HTERT RPE-1 (cell line): Measurements from ENCODE around the gene PRDX4.
"Not testable (repeated sequence)": the region's sequence is repeated elsewhere in the genome, so short reads cannot be mapped to it uniquely, and the experiment has no call there.

ENCODE experiments used
- in situ Hi-C: fragments of 300-500 bp; cut with MboI; formaldehyde crosslinking; loops from 4 replicates; pipeline ENCODE4 v1.14.3; 2020; ENCODE audit warnings: low sequenced_read_pairs

PRDX4 gene

DNA sequence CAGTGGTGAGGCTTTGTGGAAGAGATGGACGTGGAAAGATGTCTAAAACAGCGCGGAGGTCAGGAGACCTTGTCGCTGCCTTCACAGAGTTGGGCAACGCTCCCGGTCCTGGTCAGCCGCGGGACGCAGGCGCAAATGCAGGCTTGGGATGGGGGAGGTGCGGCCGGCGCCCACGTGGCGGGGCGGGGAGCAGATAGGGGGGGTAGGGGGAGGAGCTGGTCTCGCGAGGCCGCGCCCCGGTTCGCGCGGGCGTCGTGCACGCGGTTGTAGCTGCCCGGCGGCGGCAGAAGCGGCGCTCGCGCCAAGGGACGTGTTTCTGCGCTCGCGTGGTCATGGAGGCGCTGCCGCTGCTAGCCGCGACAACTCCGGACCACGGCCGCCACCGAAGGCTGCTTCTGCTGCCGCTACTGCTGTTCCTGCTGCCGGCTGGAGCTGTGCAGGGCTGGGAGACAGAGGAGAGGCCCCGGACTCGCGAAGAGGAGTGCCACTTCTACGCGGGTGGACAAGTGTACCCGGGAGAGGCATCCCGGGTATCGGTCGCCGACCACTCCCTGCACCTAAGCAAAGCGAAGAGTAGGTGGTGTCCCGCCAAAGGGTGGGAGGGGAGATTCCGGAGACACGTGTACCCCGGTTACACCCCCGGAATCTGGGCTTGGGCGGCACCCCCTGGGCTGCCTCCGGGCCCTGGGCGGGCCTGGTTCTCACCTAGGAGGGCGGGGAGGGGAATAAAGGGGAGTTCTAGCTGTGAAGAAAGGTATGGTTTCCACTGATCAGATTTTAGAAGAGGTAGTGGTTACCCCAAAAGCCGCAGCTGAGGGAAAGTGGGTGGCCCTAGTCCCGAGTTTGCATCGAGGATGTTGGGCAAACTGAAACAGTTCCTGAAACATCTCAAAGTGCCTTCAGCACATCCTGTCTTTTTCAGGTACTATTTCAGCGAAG, at the start of gene PRDX4:
Gene PRDX4 (plus strand): TSS at position 255 of the 939 bp plus-strand sequence. CDS start 78 bp downstream, at position 333.
- in situ Hi-C loops, result no loop called here

DNA sequence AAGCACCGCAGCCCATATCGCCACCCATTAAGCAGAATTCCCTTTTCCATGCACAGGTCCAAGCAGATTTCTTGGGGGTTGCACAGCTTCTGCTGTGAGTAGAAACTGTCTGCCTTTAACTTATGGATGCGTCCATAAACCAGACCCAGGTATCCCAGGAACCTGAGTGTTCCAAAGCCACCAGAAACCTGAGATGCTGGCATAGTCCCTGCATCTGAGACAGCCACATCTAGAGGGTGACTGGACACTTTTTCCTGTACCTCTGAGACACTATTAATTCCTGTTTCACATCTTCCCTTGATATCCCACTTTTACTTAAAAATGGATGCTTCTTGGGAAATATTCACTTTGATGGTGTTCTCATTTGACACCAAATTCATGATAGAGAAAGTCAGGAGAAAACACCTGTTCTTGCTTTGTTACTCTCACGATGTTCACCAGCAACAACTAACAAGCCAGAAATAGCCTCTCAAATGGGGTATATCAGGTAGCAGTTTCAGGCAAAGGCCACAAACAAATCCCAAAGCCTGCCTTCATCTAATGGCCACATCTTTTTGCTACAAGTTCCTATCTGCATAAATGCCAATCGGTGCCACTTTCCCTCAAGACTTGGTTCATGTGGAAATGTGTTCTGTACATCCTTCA, 45.5 kb upstream of the PRDX4 start:
- in situ Hi-C loops, result no loop called here

GRCh38 chrX:23623797-23624196, 43.5 kb upstream of the PRDX4 start:
- in situ Hi-C loops, result no loop called here

DNA sequence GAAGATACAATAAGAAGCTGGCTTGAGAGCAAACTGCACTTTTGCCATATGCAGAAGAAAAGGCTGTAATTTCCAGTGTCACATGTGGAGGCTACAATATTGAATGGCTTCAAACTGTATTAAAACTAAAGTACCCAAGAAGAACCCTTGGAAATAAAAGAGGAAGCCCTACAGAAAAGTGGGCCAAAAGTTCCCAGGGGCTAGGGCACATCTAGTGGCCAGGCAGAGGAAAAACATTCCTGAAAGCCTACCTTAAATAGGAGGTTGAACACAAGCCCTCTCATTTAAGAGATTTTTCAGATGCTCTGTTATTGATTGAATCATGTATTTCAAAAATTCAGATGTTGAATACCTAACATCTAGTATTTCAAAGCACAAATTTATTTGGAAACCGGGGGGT, 40.6 kb upstream of the PRDX4 start:
- in situ Hi-C loops, result no loop called here

DNA sequence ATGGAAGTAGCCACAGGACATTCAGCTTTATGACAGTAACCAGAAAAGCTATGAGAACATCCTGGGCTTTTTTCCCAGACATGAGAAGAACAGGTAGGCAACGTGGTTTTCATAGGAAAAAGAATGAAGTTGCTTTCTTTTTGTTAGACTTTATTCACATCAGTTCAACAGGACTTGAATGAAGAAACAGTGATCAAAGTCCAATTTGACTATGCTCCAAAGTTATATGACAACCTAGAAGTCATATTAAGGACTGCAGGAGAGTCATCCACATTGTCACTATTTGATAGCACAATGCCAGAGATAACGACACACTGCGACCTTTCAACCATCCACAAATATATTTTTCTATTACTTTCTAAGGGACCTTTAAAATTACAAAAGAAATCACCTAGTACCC, 39.2 kb upstream of the PRDX4 start:
- in situ Hi-C loops, result no loop called here

- in situ Hi-C loops, result no loop called here
These were observed 36.2 kb upstream of the PRDX4 start for GRCh38 chrX:23631136-23631535.

DNA sequence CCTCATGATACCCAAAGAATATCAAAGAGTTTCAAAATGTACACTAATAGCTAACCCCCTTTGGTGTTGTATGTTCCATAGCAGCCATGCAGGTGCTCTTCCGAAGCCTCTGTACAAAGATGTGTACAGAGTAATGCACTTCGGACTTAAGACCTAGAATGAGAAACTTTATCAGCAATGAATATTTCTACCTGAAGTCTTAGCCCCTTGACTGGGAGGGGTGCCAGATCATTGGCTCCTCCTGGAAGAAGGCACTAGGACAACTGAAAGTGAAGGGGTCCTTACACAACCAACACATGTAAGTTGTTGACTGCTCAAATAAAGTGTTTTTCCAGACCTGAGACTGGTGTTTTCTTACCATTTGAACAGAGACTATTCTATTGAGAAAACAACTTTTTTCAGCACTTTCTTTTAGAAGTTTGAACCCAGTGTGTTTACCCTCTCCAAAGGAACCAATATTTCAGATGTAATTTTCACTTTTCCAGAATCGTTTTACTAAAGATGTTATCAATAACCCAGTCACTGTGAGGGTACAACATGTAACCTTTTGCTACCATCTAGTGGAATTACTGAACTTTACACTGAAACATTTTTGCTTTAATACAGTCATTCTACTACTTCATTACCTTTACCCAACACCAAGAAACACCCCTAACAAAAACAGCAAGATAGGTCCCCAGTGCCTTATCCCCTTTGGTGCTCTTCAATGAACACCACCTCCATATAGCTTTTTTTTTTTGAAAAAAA, 33.3 kb upstream of the PRDX4 start:
- in situ Hi-C loops, result no loop called here

- in situ Hi-C loops, result no loop called here
These were observed 30.1 kb upstream of the PRDX4 start for GRCh38 chrX:23637187-23637586.

DNA sequence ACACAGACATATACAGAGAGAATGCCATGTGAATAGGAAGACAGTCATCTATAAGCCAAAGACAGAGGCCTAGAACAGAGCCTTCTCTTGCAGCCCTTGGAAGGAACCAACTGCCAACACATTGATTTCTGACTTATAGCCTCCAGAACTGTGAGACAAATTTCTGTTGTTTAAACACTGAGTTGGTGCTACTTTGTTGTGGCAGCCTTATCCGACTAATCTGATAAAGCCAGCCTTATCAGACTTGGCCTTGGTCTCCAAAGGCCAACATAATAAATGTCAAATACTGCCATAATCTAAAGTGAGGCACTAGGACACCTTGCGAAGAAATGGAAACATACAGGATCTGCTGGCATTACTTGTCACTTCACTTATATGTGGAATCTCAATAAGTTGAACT, 24.3 kb upstream of the PRDX4 start:
- in situ Hi-C loops, result no loop called here

DNA sequence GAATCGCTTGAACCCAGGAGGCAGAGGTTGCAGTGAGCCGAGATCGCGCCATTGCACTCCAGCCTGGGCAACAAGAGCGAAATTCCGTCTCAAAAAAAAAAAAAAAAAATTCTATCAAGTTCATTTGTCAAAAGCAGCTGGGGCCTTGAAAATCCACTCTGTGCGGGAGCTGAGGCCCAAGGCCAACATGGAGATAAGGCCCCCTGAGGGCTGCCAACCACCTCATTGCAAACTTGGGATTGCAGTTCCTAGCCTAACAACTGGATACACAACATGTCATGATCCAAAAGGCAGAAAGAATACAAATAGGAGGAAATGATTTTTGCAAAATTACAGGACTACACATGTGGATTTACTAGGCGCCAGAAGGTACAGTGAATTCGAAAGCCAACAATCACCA, 22.5 kb upstream of the PRDX4 start:
- in situ Hi-C loops, result no loop called here

DNA sequence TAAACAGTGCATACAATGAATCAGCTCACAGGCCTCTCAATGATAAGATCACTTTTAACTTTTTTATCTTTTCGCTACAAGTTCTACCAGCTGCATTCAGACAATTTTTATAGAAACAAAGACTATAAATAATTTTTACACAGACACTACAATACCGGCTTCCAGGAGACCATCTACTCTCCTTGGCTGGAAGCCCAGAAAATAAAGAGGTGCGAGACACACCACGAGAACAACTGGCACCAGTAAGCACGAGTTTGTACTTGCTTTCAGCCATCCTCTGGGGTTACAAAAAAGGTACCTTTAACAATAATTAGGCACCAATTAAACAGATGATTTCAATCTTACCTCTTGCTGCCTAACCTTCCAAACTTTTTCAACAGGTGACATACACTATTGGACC, 11.2 kb upstream of the PRDX4 start:
- in situ Hi-C loops, result no loop called here

- in situ Hi-C loops, result no loop called here
These were observed 10.6 kb upstream of the PRDX4 start for GRCh38 chrX:23656684-23657083.

DNA sequence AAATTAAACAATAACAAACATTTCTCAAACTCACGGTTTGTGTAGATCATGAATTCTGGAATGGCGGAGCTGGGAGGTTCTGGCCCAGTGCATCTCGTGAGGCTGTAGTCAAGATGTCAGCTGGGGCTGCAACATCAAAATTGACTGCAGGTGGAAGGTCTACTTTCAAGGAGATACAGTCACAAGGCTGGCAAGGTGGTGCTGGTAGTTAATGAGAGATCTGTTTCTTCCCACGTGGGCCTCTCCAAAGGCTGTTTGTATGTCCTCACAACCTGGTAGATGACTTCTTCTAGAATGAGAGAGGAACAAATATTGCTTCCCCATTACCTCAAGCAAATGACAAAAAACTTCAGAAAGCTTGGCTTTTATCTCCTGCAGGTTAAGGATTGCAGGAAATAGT, 8.0 kb upstream of the PRDX4 start:
- in situ Hi-C loops, result no loop called here

DNA sequence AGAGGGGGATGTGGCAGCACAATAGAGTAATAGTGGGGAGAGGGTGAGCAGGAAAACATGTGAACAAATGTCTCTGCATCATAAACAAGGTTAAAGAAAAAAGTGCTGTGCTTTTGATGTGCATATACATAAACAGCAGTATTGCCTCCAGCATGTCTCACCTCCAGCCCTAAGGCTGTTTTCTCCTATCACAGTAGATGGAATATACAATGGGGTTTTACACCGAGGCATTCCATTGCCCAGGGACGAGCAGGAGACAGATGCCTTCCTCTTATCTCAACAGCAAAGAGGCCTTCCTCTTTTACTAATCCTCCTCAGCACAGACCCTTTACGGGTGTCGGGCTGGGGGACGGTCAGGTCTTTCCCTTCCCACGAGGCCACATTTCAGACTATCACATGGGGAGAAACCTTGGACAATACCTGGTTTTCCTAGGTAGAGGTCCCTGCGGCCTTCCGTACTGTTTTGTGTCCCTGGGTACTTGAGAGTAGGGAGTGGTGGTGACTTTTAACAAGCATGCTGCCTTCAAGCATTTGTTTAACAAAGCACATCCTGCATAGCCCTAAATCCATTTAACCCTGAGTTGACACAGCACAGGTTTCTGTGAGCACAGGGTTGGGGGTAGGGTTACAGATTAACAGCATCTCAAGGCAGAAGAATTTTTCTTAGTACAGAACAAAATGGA, 7.1 kb upstream of the PRDX4 start:
- in situ Hi-C loops, result not testable (repeated sequence)

DNA sequence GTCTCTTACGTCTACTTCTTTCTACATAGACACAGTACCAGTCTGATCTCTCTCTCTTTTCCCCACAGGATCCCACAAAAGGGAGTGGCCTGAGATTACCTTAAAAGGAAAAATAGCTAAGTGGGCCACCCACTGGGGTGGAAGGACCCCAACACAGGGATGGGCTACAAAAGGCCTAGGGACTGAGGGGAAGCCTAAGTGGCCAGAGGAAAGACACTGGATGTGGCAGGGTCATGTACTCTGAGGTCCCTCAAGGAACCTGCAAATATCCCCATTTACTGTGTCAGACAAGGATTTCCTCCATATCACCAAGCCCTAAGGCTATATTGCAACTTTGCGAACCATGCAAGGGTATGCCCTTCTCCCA, 6.5 kb upstream of the PRDX4 start:
- in situ Hi-C loops, result no loop called here

- in situ Hi-C loops, result no loop called here
These were observed 5.6 kb upstream of the PRDX4 start for GRCh38 chrX:23661671-23662070.

GRCh38 chrX:23662187-23662586, 5.1 kb upstream of the PRDX4 start:
- in situ Hi-C loops, result no loop called here

DNA sequence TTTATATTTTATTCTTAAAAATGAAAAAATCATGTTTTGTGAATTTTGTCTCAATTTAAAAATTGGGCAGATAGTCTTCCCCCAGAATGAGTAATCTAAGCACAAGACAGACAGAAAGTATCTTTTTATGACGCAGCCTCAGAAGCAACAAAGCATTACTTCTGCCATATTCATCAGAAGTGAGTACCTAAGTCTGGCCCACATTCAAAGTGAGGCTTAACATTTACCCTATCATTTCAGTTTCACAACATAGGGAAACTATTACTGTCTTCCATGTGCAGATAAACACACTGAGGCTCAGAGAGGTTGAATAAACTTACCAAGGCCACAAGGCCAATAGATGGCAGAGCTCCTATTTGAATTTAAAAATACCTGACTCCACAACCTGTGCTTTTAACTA, 4.4 kb upstream of the PRDX4 start:
- in situ Hi-C loops, result no loop called here

GRCh38 chrX:23664496-23664895, 2.8 kb upstream of the PRDX4 start:
- in situ Hi-C loops, result no loop called here

DNA sequence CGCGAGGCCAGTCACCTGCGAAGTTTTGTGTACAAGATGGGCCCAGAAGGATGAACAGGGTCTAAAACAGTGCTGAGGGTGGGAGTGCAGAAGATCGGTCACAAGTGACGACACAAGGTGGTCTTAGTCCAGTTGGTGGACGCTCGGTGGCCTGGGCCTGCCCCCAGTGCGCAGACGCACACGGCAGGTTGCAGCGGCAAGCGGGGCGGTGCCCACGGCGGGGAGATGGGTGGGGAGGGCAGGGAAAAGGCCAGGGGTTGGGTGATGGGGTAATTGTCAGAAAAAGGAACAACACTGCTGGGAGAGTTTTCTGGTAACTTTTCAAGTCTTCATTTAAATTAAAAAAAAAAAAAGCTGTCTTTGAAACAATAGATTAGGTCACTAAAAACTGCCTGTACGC, 1.0 kb upstream of the PRDX4 start:
- in situ Hi-C loops, result no loop called here

DNA sequence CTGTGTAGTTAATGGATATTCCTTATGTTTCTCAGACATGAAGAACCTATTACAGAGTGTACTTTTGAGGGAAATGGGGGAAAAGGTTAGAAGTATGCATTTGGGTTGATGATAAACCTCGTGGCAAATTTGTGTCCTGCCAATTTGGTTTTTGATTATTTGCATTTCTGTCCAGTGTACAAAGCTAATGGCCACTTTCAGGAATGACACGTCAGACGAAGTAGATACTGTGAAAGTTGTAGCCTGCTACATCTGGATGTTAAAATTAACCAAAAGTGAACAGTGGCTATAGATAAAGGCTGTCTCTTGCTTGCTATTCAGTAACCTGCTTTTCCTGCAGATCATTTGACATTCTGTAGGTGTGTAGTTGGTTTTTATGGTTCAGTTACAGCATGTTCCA, 1.0 kb downstream of the PRDX4 start:
- in situ Hi-C loops, result no loop called here
